MM.1S (cell line): ENCODE data around the gene OPRL1.
"Not testable (repeated sequence)": the region's sequence is repeated elsewhere in the genome, so short reads cannot be mapped to it uniquely, and the experiment has no call there.

Experiments
- DNase-seq: peaks from one replicate; pipeline ENCODE4 v3.0.0-alpha.2; 2015
- H2AFZ ChIP-seq: fragments of 300-600 bp; sonication (generic); 2 replicates; pipeline ENCODE4 v1.6.0; 2016; ENCODE audit warnings: antibody characterized with exemption, low read length
- H3F3A ChIP-seq: fragments of 300-600 bp; sonication (generic); 2 replicates; pipeline ENCODE4 v1.6.1; 2016; ENCODE audit warnings: mild to moderate bottlenecking, antibody characterized with exemption, low read length, moderate library complexity, mixed read lengths; ENCODE audit not compliant: insufficient read depth
- H3K27ac ChIP-seq: fragments of 300-600 bp; sonication (generic); 2 replicates; pipeline ENCODE4 v1.5.1; 2016; ENCODE audit warnings: mild to moderate bottlenecking, low read length
- H3K27me3 ChIP-seq: fragments of 300-600 bp; sonication (generic); replicated peaks from 2 replicates; pipeline ENCODE4 v1.6.0; 2016; ENCODE audit warnings: low read length; ENCODE audit not compliant: insufficient read depth
- H3K36me3 ChIP-seq: fragments of 300-600 bp; sonication (generic); replicated peaks from 2 replicates; pipeline ENCODE4 v1.6.1; 2016; ENCODE audit warnings: mild to moderate bottlenecking, low read length, mixed read lengths; ENCODE audit not compliant: insufficient read depth
- H3K4me1 ChIP-seq: fragments of 300-600 bp; sonication (generic); 2 replicates; pipeline ENCODE4 v1.6.1; 2016; ENCODE audit warnings: low read length, mixed read lengths
- H3K4me2 ChIP-seq: fragments of 300-600 bp; sonication (generic); 2 replicates; pipeline ENCODE4 v1.6.0; 2016; ENCODE audit warnings: low read depth, low read length
- H3K4me3 ChIP-seq: fragments of 300-600 bp; sonication (generic); 2 replicates; pipeline ENCODE4 v1.5.1; 2016; ENCODE audit warnings: low read length, mixed read lengths
- H3K79me2 ChIP-seq: fragments of 300-600 bp; sonication (generic); 2 replicates; pipeline ENCODE4 v1.6.1; 2016; ENCODE audit warnings: mixed run types, low read length, mixed read lengths
- H3K9ac ChIP-seq: fragments of 300-600 bp; sonication (generic); 2 replicates; pipeline ENCODE4 v1.6.1; 2016; ENCODE audit warnings: low read length, mixed read lengths
- H3K9me2 ChIP-seq: fragments of 300-600 bp; sonication (generic); replicated peaks from 2 replicates; pipeline ENCODE4 v1.6.1; 2016; ENCODE audit warnings: mild to moderate bottlenecking, low read length, mixed read lengths; ENCODE audit not compliant: insufficient read depth
- H3K9me3 ChIP-seq: fragments of 300-600 bp; sonication (generic); replicated peaks from 2 replicates; pipeline ENCODE4 v1.6.1; 2016; ENCODE audit warnings: mild to moderate bottlenecking, low read length, mixed read lengths; ENCODE audit not compliant: insufficient read depth
- H4K20me1 ChIP-seq: fragments of 300-600 bp; sonication (generic); 2 replicates; pipeline ENCODE4 v1.6.1; 2016; ENCODE audit warnings: mild to moderate bottlenecking, low read length, moderate library complexity, mixed read lengths; ENCODE audit not compliant: insufficient read depth
- EZH2 ChIP-seq: fragments of 300-600 bp; sonication (generic); optimal IDR thresholded peaks from 2 replicates; pipeline ENCODE3; 2017; ENCODE audit warnings: low read depth, mild to moderate bottlenecking, antibody characterized with exemption, low read length, mixed read lengths
- EZH2phosphoT487 ChIP-seq: fragments of 300-600 bp; sonication (generic); IDR thresholded peaks from 2 replicates; pipeline ENCODE4 v1.6.1; 2018; ENCODE audit warnings: antibody characterized with exemption, low read length
- TF ChIP-seq, protein P1 (sequence below): fragments of 300-600 bp; sonication (generic); IDR thresholded peaks from 2 replicates; pipeline ENCODE4 v1.5.1; 2016; ENCODE audit warnings: antibody characterized with exemption, low read length, mixed read lengths

OPRL1 gene

DNA sequence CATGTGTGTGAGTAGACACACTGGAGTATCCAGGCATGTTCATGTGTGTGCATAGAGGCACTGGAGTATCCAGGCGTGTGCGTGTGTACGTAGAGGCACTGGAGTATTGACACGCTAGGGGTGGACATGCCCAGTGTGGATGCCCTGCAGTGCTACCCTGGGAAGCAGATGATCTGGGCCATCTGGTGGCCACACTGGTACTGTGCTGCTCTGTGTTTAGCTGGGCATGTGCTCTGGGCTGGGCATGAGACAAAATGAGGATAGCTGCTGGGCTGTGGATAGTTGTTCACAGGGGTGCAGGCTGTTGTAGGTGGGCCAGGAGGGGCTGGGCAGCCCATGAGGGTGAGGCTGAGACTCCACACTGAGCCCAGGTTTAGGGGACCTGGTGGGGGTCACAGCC is 51.5 kb downstream of the OPRL1 start:
- TF ChIP-seq EZH2 (no peak), EZH2phosphoT487 (no peak)
- TF ChIP-seq, protein P1, sequence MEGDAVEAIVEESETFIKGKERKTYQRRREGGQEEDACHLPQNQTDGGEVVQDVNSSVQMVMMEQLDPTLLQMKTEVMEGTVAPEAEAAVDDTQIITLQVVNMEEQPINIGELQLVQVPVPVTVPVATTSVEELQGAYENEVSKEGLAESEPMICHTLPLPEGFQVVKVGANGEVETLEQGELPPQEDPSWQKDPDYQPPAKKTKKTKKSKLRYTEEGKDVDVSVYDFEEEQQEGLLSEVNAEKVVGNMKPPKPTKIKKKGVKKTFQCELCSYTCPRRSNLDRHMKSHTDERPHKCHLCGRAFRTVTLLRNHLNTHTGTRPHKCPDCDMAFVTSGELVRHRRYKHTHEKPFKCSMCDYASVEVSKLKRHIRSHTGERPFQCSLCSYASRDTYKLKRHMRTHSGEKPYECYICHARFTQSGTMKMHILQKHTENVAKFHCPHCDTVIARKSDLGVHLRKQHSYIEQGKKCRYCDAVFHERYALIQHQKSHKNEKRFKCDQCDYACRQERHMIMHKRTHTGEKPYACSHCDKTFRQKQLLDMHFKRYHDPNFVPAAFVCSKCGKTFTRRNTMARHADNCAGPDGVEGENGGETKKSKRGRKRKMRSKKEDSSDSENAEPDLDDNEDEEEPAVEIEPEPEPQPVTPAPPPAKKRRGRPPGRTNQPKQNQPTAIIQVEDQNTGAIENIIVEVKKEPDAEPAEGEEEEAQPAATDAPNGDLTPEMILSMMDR: 0 out of 2 replicates have a peak, but pooled peaks have one; percentile 8
- Histone ChIP-seq H3F3A (peaks cover 4% of the 10 kb centered on the region), H3K9me2 (no peaks in the 10 kb centered on the region), H3K27me3 (peaks cover 37% of the 10 kb centered on the region), H2AFZ (no peak overlapping the region), H3K36me3 (no peaks in the 10 kb centered on the region), H3K9ac (no peak overlapping the region), H3K4me2 (no peak overlapping the region), H3K27ac (no peak overlapping the region), H3K9me3 (no peaks in the 10 kb centered on the region), H3K4me1 (no peaks in the 10 kb centered on the region), H3K4me3 (no peak overlapping the region), H4K20me1 (no peaks in the 10 kb centered on the region), H3K79me2 (no peaks in the 10 kb centered on the region)
- no peak for DNase-seq

DNA sequence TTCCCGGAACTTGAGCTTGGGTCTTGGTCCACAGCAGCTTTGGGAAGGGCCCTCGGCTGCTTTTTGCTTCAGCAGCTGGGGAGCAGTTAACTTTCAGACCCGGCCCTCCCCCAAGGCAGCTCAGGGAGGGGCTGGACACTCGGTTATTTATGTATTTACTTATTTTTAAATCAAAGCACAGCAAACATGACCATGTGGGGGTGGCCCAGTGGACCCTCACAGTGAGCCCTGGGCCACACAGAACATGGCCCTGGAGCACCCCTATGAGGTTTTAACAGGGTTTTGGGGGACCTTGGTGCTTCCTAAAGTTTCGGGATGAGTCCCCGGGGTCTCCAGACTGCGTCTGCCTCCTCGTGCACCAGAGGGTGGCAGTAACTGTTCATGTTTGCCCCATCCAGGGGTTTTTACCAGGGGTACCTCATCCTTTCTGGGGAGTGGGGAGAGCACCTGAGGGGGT is 54.1 kb downstream of the OPRL1 start:
- Histone ChIP-seq H3K4me3 (no peak overlapping the region), H3K36me3 (no peaks in the 10 kb centered on the region), H3K27ac (no peak overlapping the region), H3F3A (peaks cover 4% of the 10 kb centered on the region), H3K9me3 (no peaks in the 10 kb centered on the region), H4K20me1 (no peaks in the 10 kb centered on the region), H3K9ac (no peak overlapping the region), H3K4me1 (no peaks in the 10 kb centered on the region), H2AFZ (no peak overlapping the region), H3K4me2 (no peak overlapping the region), H3K27me3 (peaks cover 47% of the 10 kb centered on the region), H3K79me2 (no peaks in the 10 kb centered on the region), H3K9me2 (no peaks in the 10 kb centered on the region)
- DNase-seq: no peak
- no peak for TF ChIP-seq EZH2phosphoT487

DNA sequence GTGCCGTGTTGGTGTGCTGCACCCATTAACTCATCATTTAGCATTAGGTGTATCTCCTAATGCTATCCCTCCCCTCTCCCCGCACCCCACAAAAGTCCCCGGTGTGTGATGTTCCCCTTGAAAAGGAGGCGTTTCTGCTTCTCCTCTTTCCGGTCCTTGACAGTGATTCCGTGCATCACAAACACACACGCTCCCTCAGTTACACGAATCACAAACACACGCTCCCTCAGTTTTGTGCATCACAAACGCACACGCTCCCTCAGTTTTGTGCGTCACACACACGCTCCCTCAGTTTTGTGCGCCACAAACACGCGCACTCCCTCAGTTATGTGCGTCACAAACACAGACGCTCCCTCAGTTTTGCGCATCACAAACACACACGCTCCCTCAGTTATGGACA is 54.9 kb downstream of the OPRL1 start:
- not testable (repeated sequence) for H3K27ac ChIP-seq, H3K79me2 ChIP-seq, H3F3A ChIP-seq, H4K20me1 ChIP-seq, H3K4me2 ChIP-seq, H3K9me2 ChIP-seq, H3K4me1 ChIP-seq, H2AFZ ChIP-seq, H3K9me3 ChIP-seq, H3K36me3 ChIP-seq, H3K9ac ChIP-seq, H3K4me3 ChIP-seq, DNase-seq
- peaks cover 46% of the 10 kb centered on the region for H3K27me3 ChIP-seq

DNA sequence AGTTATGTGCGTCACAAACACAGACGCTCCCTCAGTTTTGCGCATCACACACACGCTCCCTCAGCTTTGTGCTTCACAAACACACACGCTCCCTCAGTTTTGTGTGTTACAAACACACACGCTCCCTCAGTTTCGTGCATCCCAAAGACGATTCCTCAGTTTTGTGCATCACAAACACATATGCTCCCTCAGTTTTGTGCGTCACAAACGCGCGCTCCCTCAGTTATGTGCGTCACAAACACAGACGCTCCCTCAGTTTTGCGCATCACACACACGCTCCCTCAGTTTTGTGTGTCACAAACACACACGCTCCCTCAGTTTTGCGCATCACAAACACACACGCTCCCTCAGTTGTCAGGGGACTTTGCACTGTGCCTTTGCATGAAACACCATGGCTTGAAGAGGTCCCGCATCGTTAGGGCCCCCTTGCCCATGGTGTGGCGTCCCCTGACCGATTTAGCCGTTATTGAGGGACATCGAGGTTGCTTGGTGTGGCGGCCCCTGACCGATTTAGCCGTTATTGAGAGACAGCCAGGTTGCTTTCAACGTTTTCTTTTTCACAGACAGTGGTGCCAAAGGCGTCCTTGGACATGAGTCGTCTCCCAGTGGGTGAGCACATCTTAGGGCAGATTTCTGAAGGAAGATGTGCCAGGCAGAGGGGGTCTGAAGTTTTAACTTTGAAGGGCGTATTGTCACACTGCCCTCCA is 56.3 kb downstream of the OPRL1 start:
- H3K27me3 ChIP-seq: peaks cover 47% of the 10 kb centered on the region
- H3K27ac ChIP-seq: no peak overlapping the region
- H4K20me1 ChIP-seq: no peaks in the 10 kb centered on the region
- no peaks in the 10 kb centered on the region for H3K4me1 ChIP-seq
- H3K79me2 ChIP-seq: no peaks in the 10 kb centered on the region
- no peak overlapping the region for H3K9ac ChIP-seq
- H3K4me3 ChIP-seq: no peak overlapping the region
- peaks cover 4% of the 10 kb centered on the region for H3F3A ChIP-seq
- no peak overlapping the region for H2AFZ ChIP-seq
- TF ChIP-seq, protein P1: no peak
- no peak for TF ChIP-seq EZH2
- no peak for TF ChIP-seq EZH2phosphoT487
- no peak overlapping the region for H3K4me2 ChIP-seq
- H3K9me2 ChIP-seq: no peaks in the 10 kb centered on the region
- no peaks in the 10 kb centered on the region for H3K9me3 ChIP-seq
- H3K36me3 ChIP-seq: no peaks in the 10 kb centered on the region
- DNase-seq: no peak
